GM19351 (cell line): Measurements from ENCODE around the gene USP10.

Experiments
- ATAC-seq: cut with Tn5 transposase; IDR thresholded peaks from one replicate; pipeline ENCODE4 v1.9.1; 2021; ENCODE audit warnings: mild to moderate bottlenecking, moderate library complexity; ENCODE audit not compliant: unreplicated experiment

USP10 gene

DNA sequence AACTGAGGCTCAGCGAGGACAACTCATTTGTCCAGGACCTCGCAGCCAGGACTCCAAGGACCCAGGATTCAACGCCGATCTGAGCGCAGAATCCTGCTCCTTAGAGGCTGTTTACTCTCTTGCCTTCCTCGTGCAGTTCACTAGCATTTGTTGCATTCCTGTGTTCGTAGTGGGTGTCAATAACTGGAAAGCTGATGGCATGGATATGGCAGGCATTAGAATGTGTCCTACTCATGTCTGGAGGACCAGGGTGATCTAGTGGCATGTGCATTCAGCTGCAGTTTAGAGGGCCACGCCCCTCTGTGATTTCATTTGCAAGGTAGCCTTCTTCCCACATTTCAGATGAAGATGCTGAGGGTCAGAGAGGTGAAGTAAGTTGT, 120.5 kb downstream of the USP10 start:
- ATAC-seq, result no peak

DNA sequence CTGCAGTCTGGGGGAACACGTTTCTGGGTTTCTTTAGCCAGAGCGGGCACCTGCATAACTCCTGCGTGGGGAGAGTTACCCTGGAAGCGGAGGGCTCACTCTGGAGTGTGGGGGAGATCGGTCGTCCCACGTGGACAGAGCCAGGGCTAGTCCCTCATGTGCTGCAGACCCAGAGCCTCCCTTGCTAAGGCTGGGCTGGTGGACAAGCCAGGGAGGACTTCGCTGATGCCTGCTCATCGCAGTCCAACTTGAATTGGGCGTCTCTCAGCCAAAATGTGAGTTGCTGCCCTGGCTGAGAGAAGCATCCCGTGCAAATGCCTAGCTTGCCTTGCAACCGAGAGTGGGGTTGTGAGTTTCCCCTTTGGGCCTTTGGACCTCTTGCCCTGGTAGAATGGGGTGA, 121.0 kb downstream of the USP10 start:
- no peak for ATAC-seq

DNA sequence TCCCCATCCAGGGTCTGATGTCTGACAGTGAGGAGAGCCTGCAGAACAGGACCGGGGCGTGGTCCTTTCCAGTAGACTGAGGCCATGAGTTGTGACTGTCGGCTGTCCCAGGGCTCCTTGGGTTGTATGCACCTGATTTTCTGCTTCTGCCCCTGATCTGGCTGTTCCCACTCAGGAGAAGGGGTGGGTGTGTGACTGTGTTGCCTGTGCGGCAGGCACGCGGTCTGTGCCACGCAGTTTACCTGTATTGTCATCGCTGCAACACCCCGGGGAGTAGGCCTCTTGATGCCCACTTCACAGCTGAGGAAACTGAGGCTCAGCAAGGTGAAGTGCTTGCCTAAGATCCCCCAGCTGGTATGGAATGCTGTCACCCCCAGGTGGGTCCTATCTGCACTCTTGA, 121.4 kb downstream of the USP10 start:
- ATAC-seq, result no peak

DNA sequence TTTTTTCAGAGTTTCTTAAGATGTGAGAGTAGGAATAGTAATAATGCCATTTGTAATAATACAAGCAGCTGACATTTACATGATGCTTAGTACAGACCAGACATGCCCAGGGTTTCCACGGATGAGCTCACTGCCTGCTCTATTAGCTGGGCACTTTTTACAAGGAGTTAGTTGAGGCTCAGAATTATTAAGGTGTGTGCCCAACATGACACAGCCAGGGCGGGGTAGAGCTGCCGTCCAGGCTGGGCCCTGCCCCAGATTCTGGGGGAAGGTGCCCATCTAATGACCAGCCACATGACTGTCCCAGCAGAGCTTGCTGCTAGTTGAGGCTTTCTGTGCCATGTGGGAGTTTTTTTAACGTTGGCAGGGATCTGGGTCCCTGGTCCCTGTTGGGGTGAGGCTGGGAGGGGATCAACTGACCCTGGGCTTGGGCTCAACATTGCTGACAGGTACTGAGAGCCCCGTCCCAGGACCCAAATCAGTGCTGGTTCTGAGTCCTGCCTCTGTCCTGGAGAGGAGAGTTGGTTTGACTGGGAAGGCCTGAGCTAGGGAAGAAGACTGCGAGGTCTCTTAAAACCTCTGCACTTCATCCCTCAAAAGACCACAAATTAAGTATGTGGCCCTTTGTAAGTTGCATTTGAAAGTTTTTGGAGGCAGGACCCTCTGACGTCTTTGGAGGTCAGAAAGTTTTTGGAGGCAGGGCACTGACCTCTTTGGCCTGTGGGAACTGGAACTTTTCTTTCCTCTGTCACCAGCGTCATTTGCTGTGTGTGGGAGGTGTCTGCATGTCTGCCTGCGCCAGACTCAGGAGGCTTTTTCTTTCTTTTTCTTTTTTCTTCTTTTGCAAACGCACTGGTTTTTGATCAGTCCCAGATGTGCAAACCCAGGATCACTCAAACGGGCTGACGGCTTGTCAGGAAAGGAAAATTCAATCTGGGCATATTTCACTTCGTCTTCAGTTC, 122.2 kb downstream of the USP10 start:
- ATAC-seq, result no peak

DNA sequence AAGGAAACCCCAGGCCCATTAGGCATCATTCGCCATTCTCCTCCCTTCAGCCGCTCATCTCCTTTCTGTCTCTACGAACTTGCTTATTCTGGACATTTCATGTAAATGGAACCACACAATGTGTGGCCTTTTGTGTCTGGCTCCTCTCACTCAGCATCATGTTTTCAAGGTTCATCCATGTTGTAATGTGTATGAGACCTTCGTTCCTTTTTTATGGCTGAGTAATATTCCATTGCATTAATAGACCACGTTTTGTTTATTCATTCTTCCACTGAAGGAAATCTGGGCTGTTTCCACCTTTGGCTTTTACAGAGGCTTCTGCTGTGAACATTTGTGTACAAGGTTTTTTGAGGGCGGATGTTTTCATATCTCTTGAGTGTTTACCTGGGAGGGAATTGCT, 123.2 kb downstream of the USP10 start:
- ATAC-seq, result no peak

DNA sequence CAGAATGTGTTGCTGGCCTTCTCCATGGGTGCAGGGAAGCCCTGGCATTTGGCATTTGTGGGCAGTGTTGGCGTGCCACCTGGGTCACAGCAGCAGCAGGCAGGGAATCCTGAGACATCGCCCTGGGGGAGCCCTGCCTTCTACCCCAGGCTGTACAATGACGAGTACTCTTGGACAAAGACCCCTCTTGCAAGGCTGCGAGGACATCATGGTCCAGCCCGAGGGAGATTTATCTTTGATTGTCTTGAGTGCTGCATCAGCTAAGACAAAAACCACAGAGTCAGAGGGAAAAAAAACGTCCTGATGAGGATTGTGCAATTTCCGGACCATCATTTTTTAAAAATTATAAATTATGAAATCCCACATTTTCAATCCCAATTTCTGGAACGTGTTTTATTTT, 123.7 kb downstream of the USP10 start:
- no peak for ATAC-seq

DNA sequence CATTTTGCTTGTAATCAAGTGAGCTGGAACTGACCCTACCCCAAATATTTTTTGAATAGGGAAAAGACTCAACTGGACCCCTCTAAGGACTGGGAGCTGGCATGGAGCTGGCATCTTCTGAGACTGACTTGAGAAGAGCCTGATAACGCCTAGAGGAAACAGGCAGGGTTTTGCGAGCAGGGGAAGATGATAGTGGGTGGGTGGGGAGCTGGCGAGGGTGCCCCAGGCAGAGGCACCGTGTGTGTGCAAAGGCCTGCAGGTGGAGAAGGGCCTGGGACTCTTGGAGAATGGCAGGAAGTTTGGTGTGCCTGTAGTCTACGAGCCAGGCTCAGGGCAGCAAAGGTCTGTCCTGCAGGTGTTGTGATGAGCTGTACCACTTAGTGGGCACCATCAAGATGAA, 124.1 kb downstream of the USP10 start:
- no peak for ATAC-seq

DNA sequence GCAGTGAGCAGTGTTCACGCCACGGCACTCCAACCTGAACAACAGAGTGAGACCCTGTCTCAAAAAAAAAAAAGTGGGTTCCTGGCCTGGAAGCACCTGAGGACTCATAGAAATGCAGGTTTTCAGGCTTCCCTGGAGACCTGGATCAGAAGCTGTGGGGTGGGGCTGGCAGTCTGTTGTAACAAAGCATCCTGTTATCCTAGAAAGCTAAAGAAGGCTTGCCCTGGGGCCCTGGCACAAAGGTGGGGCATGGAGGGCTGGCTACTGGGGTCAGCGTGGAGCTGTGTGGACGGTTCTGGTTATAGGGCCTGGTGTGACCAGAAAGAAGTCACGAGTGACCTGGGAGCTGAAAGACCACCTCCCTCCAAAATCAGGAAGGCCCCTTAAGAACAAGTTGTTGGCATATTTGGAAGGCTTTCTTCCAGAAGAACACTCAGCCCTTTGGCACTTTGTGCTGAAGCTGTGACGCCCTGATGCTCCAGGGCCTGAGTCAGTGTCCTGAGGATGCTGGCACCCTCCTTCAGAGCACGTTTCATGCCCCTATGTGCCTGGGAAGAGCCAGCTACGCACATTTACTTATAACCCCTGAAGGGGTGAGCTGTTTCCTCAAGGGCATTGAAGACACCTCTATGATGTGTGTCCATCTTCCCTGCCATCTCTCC, 126.2 kb downstream of the USP10 start:
- ATAC-seq, result no peak

DNA sequence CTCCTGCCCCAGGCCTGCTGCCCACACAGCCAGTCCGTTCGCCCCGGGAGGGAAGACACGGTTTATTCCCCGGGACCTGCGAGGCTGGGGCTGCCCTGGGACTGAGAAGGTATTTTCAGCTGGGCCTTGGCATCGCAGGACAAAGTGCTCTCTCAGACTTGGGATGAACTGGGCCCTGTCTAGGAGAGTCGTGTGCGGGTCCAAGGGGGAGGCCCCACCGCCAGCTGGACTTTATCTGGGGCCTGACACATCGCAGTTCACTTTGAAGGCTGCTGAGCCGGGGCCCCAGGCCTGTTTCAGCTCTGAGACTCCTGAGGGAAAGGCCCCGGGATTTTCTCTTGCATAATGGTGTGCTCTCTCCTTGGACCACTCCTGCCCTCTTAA, 126.8 kb downstream of the USP10 start:
- ATAC-seq, result no peak

DNA sequence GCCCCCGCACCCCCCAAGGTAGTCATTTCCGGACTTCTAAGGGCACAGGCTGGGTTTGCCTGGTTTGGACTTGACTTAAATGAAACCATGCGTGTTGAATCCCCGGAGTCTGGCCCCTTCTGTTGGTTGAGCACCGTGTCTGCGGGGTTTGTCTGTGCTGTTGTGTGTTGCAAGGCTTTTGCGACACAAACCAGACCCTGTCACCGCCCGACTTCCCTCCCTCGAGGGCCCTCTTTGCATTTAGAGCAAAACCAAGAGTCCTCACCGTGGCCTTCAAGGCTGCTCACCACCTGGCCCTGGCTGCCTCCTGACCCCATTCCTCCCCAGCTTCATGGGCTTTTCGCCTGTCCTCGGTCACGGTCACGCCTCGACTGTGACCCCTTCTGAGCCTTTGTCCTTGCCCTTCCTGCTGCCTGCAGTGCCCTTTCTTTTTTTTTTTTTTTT, 127.4 kb downstream of the USP10 start:
- no peak for ATAC-seq

DNA sequence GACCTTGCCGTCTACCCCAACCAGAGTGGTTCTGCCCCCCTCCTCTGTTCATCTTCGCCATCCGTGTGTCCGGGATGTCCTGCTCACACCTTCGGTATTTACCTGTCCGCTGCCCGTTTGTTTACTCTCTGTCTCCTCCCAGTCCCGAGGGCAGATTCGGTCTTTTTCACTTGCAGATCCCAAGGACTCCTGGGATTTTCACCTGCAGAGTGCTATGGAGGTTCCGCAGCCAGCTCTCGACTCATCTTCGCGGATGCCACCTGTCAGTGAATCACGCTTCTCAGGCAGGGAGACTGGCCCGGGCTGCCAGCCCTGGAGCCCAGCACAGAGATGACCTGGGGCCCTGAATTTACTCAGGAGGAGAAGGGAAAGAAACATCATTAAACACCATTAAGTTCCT, 128.1 kb downstream of the USP10 start:
- ATAC-seq, result no peak

DNA sequence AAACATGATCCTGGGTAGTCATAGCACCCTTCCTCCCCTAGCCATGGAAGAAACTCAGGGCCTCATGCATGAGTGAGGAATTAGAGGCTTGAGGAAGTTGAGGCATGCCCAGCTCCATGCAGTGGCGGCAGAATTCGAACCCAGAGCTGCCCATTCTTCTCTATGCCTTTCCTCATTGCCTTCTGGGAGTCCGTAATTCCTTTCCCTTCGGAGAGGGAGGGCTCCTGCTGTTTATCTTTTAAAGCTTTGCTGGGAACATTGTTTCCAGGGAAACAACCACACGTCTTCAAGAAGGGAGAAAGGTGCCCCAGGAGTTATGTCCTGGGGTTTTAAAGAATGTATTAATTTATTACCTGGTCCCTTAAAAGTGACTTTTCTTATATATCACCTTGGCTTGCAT, 128.5 kb downstream of the USP10 start:
- no peak for ATAC-seq
